ES-I3 (cell line): ENCODE measurements around the gene STK32B.

Experiments used
- H3K36me3 ChIP-seq: 2 replicates; pipeline ENCODE4 v1.6.1; 2013; ENCODE audit warnings: mild to moderate bottlenecking, low read length, control low read depth, moderate library complexity; ENCODE audit not compliant: insufficient read depth
- H3K4me1 ChIP-seq: 2 replicates; pipeline ENCODE4 v1.6.1; 2013; ENCODE audit warnings: mild to moderate bottlenecking, control low read depth, low read length; ENCODE audit not compliant: insufficient read depth
- H3K9ac ChIP-seq: 2 replicates; pipeline ENCODE4 v1.6.1; 2013; ENCODE audit warnings: low read depth, mild to moderate bottlenecking, low read length, moderate library complexity
- H3K9me3 ChIP-seq: 2 replicates; pipeline ENCODE4 v1.6.1; 2013; ENCODE audit warnings: mild to moderate bottlenecking, low read length, moderate library complexity; ENCODE audit not compliant: control insufficient read depth, insufficient read depth

STK32B gene

GRCh38 chr4:5446595-5447226 is 395.4 kb downstream of the STK32B start:
- Histone ChIP-seq H3K9me3 (no peaks in the 10 kb centered on the region; the same call in 1 of the 2 replicates), H3K9ac (no peak overlapping the region), H3K4me1 (no peaks in the 10 kb centered on the region), H3K36me3 (no peaks in the 10 kb centered on the region)

- Histone ChIP-seq H3K4me1 (no peaks in the 10 kb centered on the region), H3K36me3 (no peaks in the 10 kb centered on the region), H3K9me3 (no peaks in the 10 kb centered on the region; the same call in 1 of the 2 replicates), H3K9ac (no peak overlapping the region)
These were observed 396.5 kb downstream of the STK32B start for GRCh38 chr4:5447755-5448154.

- no peaks in the 10 kb centered on the region; the same call in 1 of the 2 replicates for H3K9me3 ChIP-seq
- H3K4me1 ChIP-seq, result no peaks in the 10 kb centered on the region
- H3K36me3 ChIP-seq, result no peaks in the 10 kb centered on the region
- H3K9ac ChIP-seq, result no peak overlapping the region
These were observed 396.9 kb downstream of the STK32B start for GRCh38 chr4:5448221-5448620.

DNA sequence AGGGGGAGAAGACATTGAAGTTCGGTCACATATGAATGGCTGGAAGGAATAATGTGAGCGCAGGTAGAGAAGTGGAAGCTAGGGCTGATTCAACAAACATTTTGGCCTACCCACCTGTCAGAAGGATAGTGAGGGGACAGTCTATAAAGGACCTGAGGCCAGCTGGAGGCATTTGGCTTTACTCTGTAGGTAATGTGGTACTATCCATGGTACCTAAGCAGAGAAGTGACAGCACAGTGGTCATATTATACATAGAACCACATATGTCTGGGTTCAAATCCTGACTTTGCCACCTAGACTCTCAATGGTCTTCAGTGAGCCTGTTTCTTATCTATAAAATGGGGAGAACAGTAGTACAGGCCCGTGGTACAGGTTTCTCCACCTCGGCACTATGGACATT is 400.0 kb downstream of the STK32B start:
- no peaks in the 10 kb centered on the region for H3K36me3 ChIP-seq
- no peaks in the 10 kb centered on the region; the same call in 1 of the 2 replicates for H3K9me3 ChIP-seq
- no peak overlapping the region for H3K9ac ChIP-seq
- no peaks in the 10 kb centered on the region for H3K4me1 ChIP-seq

DNA sequence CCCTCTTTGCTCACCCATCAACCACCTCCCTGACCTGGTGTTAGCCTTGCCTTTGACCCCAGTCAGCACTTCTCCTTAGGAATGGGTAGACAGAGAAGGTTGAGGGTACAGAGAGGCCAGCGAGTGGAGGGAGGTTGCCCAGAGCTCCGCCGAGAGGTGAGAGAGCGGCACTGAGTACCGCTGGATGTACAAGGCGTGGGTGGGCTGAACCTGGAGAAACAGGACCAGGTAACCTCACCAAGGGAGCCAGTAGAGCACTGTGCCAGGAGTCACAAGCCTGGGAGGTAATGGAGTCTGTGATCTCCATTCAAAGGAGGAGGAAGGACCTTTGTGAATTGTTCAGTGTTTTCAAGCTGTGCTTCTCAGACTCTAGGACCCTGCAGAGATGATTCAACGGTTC is 400.9 kb downstream of the STK32B start:
- H3K9ac ChIP-seq, result no peak overlapping the region

GRCh38 chr4:5455003-5455585 is 403.8 kb downstream of the STK32B start:
- no peak overlapping the region for H3K9ac ChIP-seq

More for the DNA sequence above, 400.9 kb downstream of the STK32B start:
- Histone ChIP-seq H3K36me3 (no peaks in the 10 kb centered on the region), H3K9me3 (no peaks in the 10 kb centered on the region), H3K4me1 (no peaks in the 10 kb centered on the region)

DNA sequence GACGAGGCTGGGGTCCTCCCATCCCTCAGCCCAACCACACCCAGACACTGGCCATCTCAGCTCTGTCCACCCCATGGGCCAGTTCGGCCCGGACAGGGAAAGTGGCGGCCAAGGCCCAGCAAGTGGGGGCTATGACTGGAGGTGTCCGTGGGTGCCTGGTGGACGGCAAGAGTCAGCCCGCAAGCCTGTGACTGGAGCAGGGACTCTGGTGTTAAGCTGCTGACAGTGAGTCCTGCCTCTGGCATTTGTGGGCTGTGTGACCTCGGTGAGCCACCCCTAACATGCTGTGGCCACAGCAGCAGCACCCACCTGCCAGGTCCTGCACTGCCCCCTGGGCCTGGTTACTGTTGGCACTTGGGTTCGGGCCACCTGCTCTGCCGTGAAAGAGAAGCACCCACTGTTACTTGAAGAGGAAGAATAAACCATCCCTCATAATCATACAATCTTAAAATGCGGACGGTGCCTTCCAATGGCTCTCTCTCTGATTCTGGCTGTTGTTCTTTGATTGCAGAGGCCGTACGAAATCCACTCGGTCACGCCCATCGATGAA is 405.1 kb downstream of the STK32B start:
- Histone ChIP-seq H3K4me1 (no peaks in the 10 kb centered on the region), H3K36me3 (no peaks in the 10 kb centered on the region), H3K9me3 (no peaks in the 10 kb centered on the region), H3K9ac (no peak overlapping the region)

More at GRCh38 chr4:5455003-5455585, 403.8 kb downstream of the STK32B start:
- Histone ChIP-seq H3K9me3 (no peaks in the 10 kb centered on the region), H3K36me3 (no peaks in the 10 kb centered on the region), H3K4me1 (no peaks in the 10 kb centered on the region)

GRCh38 chr4:5458676-5459075 is 407.4 kb downstream of the STK32B start:
- H3K4me1 ChIP-seq, result no peaks in the 10 kb centered on the region
- no peaks in the 10 kb centered on the region for H3K36me3 ChIP-seq
- H3K9me3 ChIP-seq, result no peaks in the 10 kb centered on the region
- no peak overlapping the region for H3K9ac ChIP-seq

DNA sequence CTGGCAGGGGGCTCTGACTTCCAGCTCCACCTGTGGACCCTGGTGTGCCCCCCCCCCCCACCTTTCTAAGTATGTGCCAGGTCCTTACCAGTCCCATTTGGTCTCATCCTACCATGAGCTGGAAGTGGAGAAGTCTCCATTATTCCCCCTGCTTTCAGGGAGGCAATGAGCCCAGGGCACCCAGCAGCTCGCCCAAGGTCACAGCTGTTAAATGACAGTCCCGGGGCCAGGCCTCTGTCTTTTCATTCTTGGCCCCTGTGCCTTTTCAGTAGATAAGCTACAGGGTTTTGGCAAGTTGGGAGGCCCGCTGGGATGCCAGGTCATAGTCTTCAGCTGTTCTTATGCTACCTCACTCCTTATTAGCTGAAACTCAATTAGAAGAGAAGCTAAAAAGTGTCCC is 408.0 kb downstream of the STK32B start:
- H3K4me1 ChIP-seq, result no peaks in the 10 kb centered on the region
- no peaks in the 10 kb centered on the region for H3K9me3 ChIP-seq
- H3K9ac ChIP-seq, result no peak overlapping the region
- H3K36me3 ChIP-seq, result no peaks in the 10 kb centered on the region

GRCh38 chr4:5460106-5460801 is 409.0 kb downstream of the STK32B start:
- H3K9me3 ChIP-seq, result no peaks in the 10 kb centered on the region
- no peaks in the 10 kb centered on the region for H3K36me3 ChIP-seq
- no peaks in the 10 kb centered on the region for H3K4me1 ChIP-seq
- H3K9ac ChIP-seq, result no peak overlapping the region

DNA sequence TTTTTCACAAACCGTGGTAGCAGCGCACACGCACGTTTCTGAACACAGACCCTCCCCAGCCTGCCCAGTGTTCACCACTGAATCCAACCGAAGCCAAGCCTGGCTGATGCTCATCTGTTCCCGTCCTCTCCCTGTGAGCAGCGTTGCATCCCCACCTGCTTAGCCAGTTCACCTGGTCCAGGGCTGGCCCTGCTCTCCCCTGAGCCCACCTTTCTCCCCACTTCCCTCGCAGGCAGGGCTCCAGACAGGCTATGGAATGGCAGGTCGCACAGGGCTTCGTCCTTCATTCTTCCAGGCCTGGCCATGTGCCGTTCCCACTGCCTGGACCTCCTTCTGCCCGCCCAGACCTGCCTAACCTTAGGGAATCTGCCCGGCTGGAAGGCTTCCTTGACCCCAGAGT is 410.2 kb downstream of the STK32B start:
- H3K36me3 ChIP-seq, result no peaks in the 10 kb centered on the region
- no peaks in the 10 kb centered on the region for H3K9me3 ChIP-seq
- no peak overlapping the region for H3K9ac ChIP-seq
- H3K4me1 ChIP-seq, result no peaks in the 10 kb centered on the region

DNA sequence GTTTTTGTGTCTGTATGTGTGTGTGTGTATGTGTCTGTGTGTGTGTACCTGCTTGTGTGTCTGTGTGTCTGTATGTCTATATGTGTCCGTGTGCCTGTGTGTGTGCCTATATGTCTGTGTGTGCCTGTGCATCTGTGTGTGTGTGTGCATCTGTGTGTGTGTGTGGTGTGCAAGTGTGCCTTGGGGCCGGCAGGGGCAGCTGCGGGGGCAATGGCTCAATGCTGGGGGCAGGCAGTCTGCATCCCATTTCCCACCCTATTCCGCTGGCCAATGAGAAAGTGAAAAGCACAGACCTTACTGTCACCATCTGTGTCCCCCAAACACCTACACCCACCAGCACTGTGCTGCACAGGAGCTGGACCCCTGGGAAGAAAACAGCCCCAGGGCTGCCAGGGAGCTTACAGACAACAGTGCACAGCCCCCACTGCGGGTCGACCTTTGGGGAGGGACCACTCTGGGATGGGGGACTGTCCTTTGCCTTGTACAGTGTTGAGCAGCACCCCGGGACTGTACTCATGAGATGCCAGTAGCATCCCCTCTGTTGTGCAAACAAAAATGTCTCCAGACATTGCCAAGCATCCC is 411.1 kb downstream of the STK32B start:
- H3K4me1 ChIP-seq, result no peaks in the 10 kb centered on the region
- no peaks in the 10 kb centered on the region for H3K36me3 ChIP-seq
- H3K9ac ChIP-seq, result no peak overlapping the region
- H3K9me3 ChIP-seq, result no peaks in the 10 kb centered on the region

DNA sequence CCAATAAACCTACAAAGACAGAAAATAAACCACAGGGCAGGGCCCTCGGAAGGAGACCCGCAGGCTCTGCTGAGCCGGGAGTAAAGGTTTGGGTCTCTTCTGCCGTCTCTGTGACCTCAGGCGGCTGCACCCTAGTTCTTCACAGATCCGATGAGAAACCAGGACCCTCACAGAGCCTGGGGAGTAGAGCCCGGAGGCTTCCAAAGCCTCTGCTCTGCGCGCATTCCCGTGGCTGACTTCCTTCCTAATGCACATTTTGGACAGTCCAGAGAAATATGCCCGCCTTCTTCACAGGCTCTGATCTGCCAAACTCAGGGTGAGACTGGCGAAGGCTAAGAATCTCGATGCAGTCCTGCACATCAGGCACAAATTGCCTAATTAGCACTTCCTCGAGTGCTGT is 411.6 kb downstream of the STK32B start:
- Histone ChIP-seq H3K9ac (no peak overlapping the region), H3K36me3 (no peaks in the 10 kb centered on the region), H3K9me3 (no peaks in the 10 kb centered on the region), H3K4me1 (no peaks in the 10 kb centered on the region)

DNA sequence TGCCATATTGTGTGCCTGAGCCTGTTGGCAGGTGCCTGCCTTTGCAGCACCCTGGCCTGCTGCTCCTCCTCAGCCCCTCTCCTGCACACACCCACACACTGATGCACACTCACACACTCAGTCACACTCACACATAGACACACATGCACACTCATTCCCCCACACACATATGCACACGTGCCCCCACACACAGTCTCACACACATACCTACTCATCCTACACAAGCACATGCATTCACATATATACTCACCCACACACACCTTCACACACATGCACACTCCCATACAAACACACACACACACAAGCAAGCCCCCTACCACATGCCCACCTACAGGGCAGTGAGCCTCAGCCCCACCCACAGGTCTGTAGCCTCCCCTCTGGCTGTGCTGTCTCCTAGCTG is 412.1 kb downstream of the STK32B start:
- Histone ChIP-seq H3K9me3 (no peaks in the 10 kb centered on the region), H3K36me3 (no peaks in the 10 kb centered on the region)

More for the DNA sequence above, 412.1 kb downstream of the STK32B start:
- no peaks in the 10 kb centered on the region for H3K4me1 ChIP-seq
- no peak overlapping the region for H3K9ac ChIP-seq
